ES-I3 (cell line): ENCODE data around the gene KHK.

Experiments
- H3K36me3 ChIP-seq: 2 replicates; pipeline ENCODE4 v1.6.1; 2013; ENCODE audit warnings: mild to moderate bottlenecking, low read length, control low read depth, moderate library complexity; ENCODE audit not compliant: insufficient read depth
- H3K4me1 ChIP-seq: 2 replicates; pipeline ENCODE4 v1.6.1; 2013; ENCODE audit warnings: mild to moderate bottlenecking, control low read depth, low read length; ENCODE audit not compliant: insufficient read depth
- H3K9ac ChIP-seq: 2 replicates; pipeline ENCODE4 v1.6.1; 2013; ENCODE audit warnings: low read depth, mild to moderate bottlenecking, low read length, moderate library complexity
- H3K9me3 ChIP-seq: 2 replicates; pipeline ENCODE4 v1.6.1; 2013; ENCODE audit warnings: mild to moderate bottlenecking, low read length, moderate library complexity; ENCODE audit not compliant: control insufficient read depth, insufficient read depth

KHK gene

DNA sequence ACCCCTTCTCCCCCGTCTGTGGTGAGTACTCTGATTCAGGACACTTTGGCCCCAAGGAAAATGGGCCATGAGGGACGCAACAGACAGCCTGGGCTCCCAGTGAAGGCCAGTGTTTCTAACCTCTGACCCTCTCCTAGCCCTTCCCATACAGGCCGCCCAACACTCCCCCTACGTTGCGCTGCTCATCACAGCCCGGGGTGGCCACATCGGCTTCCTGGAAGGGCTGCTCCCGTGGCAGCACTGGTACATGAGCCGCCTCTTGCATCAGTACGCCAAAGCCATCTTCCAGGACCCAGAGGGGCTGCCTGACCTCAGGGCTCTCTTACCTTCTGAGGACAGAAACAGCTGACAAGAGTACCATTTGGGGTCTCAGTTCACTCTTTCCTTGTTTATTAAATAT, 43.8 kb downstream of the KHK start:
- Histone ChIP-seq H3K4me1 (peaks cover 6% of the 10 kb centered on the region; the same call in 1 of the 2 replicates), H3K9me3 (no peaks in the 10 kb centered on the region), H3K36me3 (peaks cover 8% of the 10 kb centered on the region), H3K9ac (no peak overlapping the region)

DNA sequence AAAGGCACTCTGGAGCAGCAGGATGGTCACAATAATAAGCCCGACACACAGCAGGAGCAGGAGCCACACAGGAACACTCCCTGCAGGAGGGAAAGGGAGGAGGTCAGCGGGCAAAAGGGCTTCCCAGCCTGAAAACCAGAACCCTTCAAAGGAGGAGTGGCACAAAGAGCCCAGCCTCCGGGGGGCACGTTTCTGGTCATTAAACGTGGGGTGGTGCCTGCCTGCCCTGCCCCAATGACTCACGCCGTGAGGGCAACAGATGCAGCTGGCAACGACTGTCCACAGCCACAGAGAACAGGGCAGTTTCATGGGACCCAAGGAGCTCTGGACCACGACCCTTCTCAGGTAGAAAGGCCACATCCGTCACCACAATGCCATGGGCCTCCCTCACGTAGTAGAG, 44.9 kb downstream of the KHK start:
- Histone ChIP-seq H3K9ac (no peak overlapping the region), H3K36me3 (peaks cover 8% of the 10 kb centered on the region), H3K9me3 (no peaks in the 10 kb centered on the region), H3K4me1 (peaks cover 6% of the 10 kb centered on the region; the same call in 1 of the 2 replicates)

DNA sequence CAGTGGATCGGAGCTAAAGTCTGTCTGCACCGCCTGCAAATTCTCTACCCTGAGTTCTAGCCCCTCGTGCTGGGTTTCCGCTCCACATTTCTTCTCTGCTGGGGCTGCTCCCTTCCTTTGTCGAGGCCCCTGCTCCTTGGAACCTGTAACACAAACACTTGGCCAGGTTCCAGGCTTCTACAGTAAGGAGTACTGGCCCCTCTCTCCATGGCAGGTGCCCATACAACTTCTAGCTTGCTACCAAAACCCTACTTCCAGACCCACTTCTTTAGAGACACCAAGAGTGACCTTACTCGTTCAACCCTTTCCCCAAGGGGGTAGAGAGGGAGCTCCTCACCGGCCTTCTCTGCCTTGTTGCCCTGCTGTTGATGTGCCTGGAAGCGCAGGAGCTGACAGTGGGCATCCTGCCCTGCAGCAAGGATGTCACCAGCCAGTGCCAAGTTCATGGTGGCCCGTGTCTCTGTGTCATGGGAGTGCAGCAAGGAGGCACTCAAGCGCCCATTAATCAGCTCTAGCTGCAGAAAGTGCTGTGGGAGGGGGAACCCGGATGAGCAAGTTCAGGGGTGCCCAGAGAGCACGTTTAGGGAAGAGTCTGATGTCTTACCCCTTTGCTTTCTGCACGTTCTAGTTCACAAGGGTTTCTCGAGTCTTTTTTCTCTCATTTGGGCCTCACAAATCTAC, 46.8 kb downstream of the KHK start:
- H3K36me3 ChIP-seq = peaks cover 8% of the 10 kb centered on the region
- peak overlapping the region; percentile 96 for H3K9ac ChIP-seq
- H3K4me1 ChIP-seq = peaks cover 6% of the 10 kb centered on the region; the same call in 1 of the 2 replicates
- no peaks in the 10 kb centered on the region for H3K9me3 ChIP-seq

DNA sequence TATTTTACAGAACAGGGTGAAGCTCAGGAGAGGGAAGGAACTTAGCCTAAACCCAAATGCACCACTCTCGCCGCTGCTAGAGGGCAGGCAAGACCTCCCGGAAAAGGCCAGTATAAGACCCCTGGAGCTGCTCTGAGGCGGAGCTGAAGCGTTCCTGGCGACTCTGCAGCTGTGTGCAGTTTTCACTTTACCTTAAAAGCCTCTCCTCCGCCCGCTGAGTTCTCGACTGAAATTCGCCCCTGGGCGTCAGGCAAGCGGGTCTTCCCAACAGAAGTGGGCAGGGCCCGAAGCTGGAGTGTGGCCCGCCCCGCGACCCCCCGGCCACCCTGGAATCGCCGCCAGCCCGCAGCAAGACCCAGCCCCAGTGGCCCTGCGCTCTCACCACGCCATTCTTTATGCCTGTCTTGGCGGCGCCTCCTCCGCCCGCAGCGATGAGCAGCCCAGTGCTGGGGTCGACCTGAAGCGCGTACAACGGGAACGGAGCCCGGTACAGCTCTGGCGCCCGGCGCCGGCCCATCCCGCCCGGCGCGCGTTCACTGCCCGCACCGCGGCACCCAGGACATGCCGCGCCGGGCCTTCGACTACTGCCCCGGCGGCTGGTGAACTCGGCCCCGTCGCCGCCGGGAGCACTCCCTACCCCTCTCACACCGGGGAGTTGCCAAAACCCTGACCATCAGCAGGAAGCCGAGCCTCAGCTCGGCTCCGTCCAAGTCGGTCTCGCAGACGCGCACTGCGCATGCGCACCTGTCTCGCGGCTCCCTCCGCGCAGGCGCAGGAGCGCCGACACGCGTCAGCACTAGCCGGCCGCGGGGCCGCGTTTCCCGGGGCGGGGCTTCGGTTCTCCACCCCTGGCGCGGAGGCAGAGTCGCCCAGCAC, 47.6 kb downstream of the KHK start, which contains the start of gene PREB:
Gene PREB (minus strand): TSS at position 732 of the 876 bp plus-strand sequence. CDS start 215 bp downstream, at position 517.
- peaks cover 8% of the 10 kb centered on the region for H3K36me3 ChIP-seq
- H3K9me3 ChIP-seq = no peaks in the 10 kb centered on the region
- peaks cover 6% of the 10 kb centered on the region; the same call in 1 of the 2 replicates for H3K4me1 ChIP-seq
- peak within 1 kb of the TSS; percentile 96 for H3K9ac ChIP-seq

DNA sequence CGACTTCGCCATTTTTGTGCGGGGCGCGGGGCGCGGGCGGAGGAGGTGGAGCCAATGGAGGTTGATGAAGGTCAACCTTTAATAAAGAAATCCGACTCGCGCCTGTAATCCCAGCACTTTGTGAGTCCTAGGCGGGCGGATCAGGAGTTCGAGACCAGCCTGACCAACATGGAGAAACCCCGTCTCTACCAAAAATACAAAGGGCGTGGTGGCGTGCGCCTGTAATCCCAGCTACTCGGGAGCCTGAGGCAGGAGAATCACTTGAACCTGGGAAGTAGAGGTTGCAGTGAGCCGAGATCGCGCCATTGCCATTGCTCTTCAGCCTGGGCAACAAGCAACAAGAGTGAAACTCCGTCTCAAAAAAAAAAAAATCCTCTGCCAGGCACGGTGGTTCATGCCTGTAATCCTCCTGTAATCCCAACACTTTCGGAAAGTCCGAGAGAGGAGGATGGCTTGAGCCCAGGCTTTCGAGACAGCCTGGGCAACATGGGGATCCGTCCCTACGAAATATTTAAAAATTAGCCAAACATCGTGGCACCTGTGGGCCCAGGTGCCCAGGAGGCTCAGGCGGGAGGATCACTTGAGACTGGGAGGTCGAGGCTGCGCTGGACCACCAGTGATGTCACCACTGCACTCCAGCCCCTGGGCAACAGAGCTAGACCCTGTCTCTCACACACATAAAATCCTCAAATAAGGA, 48.4 kb downstream of the KHK start:
- Histone ChIP-seq H3K9me3 (no peaks in the 10 kb centered on the region), H3K9ac (peak overlapping the region; percentile 96; the same call in 1 of the 2 replicates), H3K4me1 (peaks cover 6% of the 10 kb centered on the region; the same call in 1 of the 2 replicates), H3K36me3 (peaks cover 8% of the 10 kb centered on the region)

DNA sequence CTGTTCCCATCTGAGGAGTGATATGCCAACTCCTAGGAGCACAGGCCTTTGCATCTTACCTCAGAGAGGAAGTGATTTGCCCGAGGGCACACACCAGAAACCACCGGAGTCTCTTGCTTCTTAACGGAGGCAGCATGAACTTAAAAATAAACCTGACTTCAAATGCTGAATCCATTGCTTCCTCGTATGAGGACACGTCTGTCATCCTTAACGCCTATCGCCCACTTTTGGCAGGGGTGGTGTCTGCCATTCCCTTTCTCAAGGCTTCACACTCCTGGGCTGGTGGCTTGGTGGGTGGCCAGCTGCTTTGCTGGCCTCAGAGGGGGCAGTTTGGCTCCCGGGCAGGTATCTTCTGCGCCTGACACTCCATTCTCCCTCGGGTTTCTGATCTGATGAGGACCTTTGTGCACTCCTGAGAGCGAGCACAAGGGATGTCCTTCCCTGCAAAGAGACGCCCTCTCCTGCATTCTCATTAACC, 48.9 kb downstream of the KHK start:
- H3K4me1 ChIP-seq = peaks cover 6% of the 10 kb centered on the region; the same call in 1 of the 2 replicates
- H3K36me3 ChIP-seq = peaks cover 8% of the 10 kb centered on the region
- no peaks in the 10 kb centered on the region for H3K9me3 ChIP-seq
- no peak overlapping the region for H3K9ac ChIP-seq

DNA sequence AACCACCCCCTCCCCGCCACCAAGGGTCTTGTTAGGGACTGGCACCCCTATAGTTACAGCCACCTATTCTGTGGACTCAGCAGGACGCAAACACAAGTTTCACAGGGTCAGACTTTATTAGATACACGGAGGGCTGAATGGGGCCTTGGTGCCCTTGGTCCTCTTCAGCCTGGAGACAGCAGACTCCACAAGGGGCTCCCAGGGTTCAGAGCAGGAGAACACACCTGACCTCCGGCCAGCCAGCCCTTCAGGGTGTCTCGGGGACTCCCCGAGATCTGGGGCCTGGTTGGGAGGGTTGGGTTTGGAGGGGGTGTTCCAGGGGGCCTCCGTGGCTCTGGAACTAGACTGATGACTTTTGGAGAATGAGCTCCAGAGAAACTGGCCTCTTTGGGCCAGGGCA, 50.2 kb downstream of the KHK start:
- H3K4me1 ChIP-seq = peaks cover 6% of the 10 kb centered on the region; the same call in 1 of the 2 replicates
- no peak overlapping the region for H3K9ac ChIP-seq
- H3K9me3 ChIP-seq = no peaks in the 10 kb centered on the region
- H3K36me3 ChIP-seq = peaks cover 7% of the 10 kb centered on the region

DNA sequence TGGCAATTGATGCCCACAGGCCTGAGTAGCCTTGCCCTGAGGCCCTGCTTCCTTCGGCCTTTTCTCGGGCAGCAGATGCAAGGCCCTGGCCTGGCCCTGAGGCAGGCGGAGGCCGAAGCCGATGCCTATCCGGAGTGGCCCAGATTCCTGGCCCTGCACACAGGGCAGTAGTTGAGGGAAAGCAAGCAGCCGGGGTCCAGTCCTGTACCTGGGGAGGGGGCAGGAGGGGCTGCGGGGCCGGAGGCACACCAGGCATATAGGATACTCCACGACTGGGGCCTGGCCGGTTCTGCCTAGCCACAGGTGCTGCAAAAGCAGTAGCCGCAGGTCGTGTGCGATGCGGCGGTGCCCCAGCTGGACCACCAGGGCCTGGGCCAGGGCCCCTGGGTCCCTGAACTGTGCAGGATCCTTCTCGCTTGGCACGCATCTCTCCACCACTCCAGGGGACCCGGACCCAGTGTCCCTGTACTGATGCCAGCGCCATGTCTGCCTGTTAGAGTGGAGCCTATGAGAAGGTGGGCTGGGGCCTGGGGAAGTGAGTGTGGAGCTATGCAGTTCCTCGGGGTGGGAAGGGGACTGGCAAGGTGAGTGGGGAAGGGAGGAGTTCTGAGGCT, 50.9 kb downstream of the KHK start:
- no peaks in the 10 kb centered on the region for H3K9me3 ChIP-seq
- peaks cover 6% of the 10 kb centered on the region; the same call in 1 of the 2 replicates for H3K4me1 ChIP-seq
- H3K36me3 ChIP-seq = peaks cover 2% of the 10 kb centered on the region
- H3K9ac ChIP-seq = no peak overlapping the region

DNA sequence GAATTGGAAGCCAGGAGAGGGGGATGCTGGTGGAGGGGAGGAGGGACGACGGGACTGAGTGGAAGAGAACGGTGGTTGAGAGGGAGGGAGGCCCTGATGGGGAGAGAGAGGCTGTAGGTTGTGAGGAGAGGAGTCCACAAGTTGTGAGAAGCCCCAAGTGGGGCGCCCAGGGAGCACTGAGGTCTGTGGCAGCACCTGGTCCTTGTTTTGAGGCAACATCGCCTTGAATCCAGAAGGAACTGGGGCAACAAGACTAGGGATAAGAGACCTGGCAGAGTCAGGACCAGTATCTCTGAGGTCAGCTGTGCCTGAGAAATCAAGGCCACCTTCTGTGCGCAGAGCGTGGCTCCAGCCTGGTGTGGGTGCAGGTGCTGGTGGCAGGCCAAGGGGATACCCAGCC, 51.5 kb downstream of the KHK start:
- Histone ChIP-seq H3K36me3 (no peaks in the 10 kb centered on the region), H3K9ac (no peak overlapping the region), H3K4me1 (peaks cover 6% of the 10 kb centered on the region; the same call in 1 of the 2 replicates), H3K9me3 (no peaks in the 10 kb centered on the region)

DNA sequence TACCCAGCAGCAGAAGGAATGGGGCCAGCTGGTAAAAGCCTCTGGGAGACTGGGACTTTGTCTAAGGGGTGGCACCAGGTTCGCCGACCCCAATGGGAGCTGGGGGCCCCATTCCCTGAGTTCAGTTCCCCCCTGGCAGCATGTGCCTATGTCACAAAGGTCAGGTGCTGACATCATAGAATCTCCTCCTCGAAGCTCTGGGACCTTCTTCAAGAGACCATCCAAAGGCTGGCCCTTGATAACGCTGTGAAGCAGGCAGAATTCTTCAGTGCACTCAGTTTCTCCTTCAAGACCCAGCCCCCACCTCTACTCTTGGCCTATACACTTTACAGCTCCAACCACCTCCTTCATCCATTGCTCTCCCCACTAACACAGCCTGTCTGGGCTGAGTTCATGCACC, 52.7 kb downstream of the KHK start, which contains the start of gene PRR30:
Gene PRR30 (minus strand): TSS at position 101 of the 400 bp plus-strand sequence. CDS start 1,081 bp downstream, outside the sequence.
- H3K36me3 ChIP-seq = no peaks in the 10 kb centered on the region
- H3K9ac ChIP-seq = no peak within 1 kb of the TSS
- no peaks in the 10 kb centered on the region for H3K9me3 ChIP-seq
- H3K4me1 ChIP-seq = no peaks in the 10 kb centered on the region

DNA sequence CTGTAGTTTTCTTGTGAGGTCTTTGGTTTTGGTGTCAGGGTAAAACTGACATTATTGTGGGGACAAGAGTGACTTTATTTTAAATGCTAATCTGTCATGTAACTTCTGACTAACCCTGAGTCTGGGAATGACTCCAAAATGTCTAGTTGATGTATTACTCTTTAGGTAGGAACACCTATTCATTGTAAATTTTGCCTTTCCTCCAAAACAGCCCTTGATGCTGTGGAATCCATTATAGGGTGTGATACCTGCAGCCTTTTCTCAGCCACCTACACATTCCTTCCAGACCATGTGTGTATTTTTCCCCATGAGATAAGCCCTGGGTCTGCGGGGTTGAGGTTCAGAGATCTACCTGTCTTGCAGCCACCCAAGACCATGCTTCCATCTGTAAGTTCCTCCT, 56.7 kb downstream of the KHK start:
- no peaks in the 10 kb centered on the region for H3K4me1 ChIP-seq
- H3K36me3 ChIP-seq = no peaks in the 10 kb centered on the region
- no peak overlapping the region for H3K9ac ChIP-seq
- H3K9me3 ChIP-seq = no peaks in the 10 kb centered on the region

DNA sequence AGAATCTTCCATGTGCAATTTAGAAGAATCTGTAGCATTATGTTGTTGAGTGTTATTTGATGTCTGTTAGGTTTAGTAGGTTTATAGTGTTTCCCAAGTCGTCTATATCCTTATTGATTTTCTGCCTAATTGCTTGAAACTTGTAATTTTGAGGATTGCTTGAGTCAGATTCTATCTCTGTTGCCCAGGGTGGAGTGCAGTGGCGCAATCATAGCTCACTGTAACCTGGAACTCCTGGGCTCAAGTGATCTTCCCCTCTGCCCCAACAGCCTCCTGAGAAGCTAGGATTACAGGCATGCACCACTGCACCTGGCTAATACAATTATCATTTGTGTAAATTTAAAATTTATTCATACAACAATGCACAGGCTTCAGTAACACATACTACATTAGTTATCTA, 59.1 kb downstream of the KHK start:
- Histone ChIP-seq H3K9ac (no peak overlapping the region), H3K9me3 (no peaks in the 10 kb centered on the region), H3K36me3 (no peaks in the 10 kb centered on the region), H3K4me1 (no peaks in the 10 kb centered on the region)

DNA sequence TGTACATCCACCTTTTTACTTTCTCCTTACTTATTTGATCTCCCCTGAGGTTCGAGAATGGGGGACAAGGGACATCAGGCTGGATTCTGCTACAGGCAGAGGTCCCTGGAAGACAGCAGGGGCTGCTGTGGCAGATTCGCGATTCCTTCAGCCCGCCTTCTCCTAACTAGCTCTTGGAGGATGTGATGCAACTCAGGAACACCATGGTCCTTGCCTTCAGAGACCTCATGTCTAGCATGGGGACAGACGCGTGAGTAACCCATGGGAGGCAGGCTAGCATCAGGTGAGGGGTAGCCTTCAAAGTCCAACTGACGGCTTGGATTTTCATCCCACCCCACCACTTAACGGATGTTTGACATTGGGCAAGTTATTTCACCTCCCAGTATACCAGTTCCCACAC, 61.4 kb downstream of the KHK start:
- H3K36me3 ChIP-seq = no peaks in the 10 kb centered on the region
- no peaks in the 10 kb centered on the region for H3K4me1 ChIP-seq
- no peak overlapping the region for H3K9ac ChIP-seq
- no peaks in the 10 kb centered on the region for H3K9me3 ChIP-seq
